Islet precursor cell (in vitro differentiated cells): ENCODE measurements around the gene CHIA.
A peak's percentile ranks its signal among the peaks of the same experiment; 100 is the strongest.
"Not testable (repeated sequence)": the region's sequence is repeated elsewhere in the genome, so short reads cannot be mapped to it uniquely, and the experiment has no call there.

ENCODE experiments used
- DNase-seq: peaks from one replicate; pipeline ENCODE4 v3.0.0-alpha.2; 2018

The CHIA gene

GRCh38 chr1:111286912-111287311 is 3.7 kb upstream of the CHIA start:
- no peak for DNase-seq

GRCh38 chr1:111289371-111289770 is 1.3 kb upstream of the CHIA start:
- DNase-seq = no peak

GRCh38 chr1:111290104-111290503 is 547 bp upstream of the CHIA start:
- DNase-seq = no peak

- DNase-seq = no peak
Observed at GRCh38 chr1:111294390-111294789, 3.7 kb downstream of the CHIA start.

GRCh38 chr1:111302374-111302773 is 11.7 kb downstream of the CHIA start:
- DNase-seq = no peak

GRCh38 chr1:111309690-111310089 is 19.0 kb downstream of the CHIA start:
- no peak for DNase-seq

- DNase-seq = peak; percentile 51
Observed at GRCh38 chr1:111318523-111318922, 27.9 kb downstream of the CHIA start.

- peak; percentile 55 for DNase-seq
Observed at GRCh38 chr1:111320066-111320879, 29.6 kb downstream of the CHIA start.

GRCh38 chr1:111323231-111323630 is 32.6 kb downstream of the CHIA start:
- peak; percentile 73 for DNase-seq

GRCh38 chr1:111332190-111332589 is 41.5 kb downstream of the CHIA start:
- peak; percentile 92 for DNase-seq

GRCh38 chr1:111334169-111334568 is 43.5 kb downstream of the CHIA start:
- DNase-seq = peak; percentile 65

GRCh38 chr1:111335214-111335877 is 44.7 kb downstream of the CHIA start:
- DNase-seq = not testable (repeated sequence)

- not testable (repeated sequence) for DNase-seq
Observed at GRCh38 chr1:111338849-111339248, 48.2 kb downstream of the CHIA start.

- peak; percentile 96 for DNase-seq
Observed at GRCh38 chr1:111346089-111346885, 55.6 kb downstream of the CHIA start.

- DNase-seq = no peak
Observed at GRCh38 chr1:111347026-111347425, 56.4 kb downstream of the CHIA start.

GRCh38 chr1:111351700-111352099 is 61.0 kb downstream of the CHIA start:
- no peak for DNase-seq

GRCh38 chr1:111354584-111354983 is 63.9 kb downstream of the CHIA start:
- no peak for DNase-seq

- DNase-seq = no peak
Observed at GRCh38 chr1:111358964-111359363, 68.3 kb downstream of the CHIA start.

- no peak for DNase-seq
Observed at GRCh38 chr1:111359376-111359775, 68.7 kb downstream of the CHIA start.

GRCh38 chr1:111360257-111360656 is 69.6 kb downstream of the CHIA start:
- DNase-seq = peak; percentile 64

- no peak for DNase-seq
Observed at GRCh38 chr1:111361761-111362160, 71.1 kb downstream of the CHIA start.

- DNase-seq = no peak
Observed at GRCh38 chr1:111364690-111365089, 74.0 kb downstream of the CHIA start.

- DNase-seq = peak; percentile 52
Observed at GRCh38 chr1:111366256-111366655, 75.6 kb downstream of the CHIA start.

GRCh38 chr1:111369177-111369576 is 78.5 kb downstream of the CHIA start:
- peak; percentile 22 for DNase-seq
